AG08396 (cell line): ENCODE data around the gene MOAP1.
A peak's percentile ranks its signal among the peaks of the same experiment; 100 is the strongest.
"Not testable (repeated sequence)": the region's sequence is repeated elsewhere in the genome, so short reads cannot be mapped to it uniquely, and the experiment has no call there.

Source experiments
- DNase-seq: peaks from one replicate; pipeline ENCODE4 v3.0.0; 2012; ENCODE audit warnings: low spot score, mixed read lengths

MOAP1 gene

GRCh38 chr14:93146119-93146518 lies 38.6 kb downstream of the MOAP1 start:
- no peak for DNase-seq

DNA sequence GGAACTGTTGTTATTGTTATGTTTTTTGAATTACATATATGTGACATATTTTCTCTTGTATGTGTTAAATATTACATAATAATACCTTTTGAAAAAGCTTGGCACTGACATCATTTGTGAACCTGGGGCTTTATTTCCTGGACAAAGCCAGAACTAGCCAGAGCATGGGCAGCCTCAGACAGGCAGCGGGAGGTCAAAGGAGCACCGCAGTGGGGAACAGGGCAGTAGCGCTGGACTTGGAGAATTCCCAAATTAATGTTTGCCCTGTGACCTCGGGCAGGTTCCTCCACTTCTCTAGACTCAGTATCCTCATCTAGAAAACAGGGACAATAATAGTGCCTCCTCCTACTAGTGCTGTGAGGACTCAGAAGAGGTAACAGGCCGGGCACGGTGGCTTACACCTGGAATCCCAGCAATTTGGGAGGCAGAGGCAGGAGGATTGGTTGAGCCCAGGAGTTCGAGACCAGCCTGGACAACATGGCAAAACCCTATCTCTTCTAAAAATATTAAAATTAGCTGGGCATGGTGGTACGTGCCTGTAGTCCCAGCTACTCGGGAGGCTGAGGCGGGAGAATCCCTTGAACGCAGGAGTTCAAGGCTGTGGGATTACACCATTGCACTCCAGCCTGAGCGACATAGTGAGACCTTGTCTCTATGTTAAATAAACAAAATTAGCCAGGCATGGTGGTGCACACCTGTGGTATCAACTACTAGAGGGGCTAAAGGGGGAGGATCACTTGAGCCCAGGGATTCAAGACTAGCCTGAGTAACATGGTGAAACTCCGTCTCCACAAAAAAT lies 41.6 kb downstream of the MOAP1 start:
- no peak for DNase-seq

DNA sequence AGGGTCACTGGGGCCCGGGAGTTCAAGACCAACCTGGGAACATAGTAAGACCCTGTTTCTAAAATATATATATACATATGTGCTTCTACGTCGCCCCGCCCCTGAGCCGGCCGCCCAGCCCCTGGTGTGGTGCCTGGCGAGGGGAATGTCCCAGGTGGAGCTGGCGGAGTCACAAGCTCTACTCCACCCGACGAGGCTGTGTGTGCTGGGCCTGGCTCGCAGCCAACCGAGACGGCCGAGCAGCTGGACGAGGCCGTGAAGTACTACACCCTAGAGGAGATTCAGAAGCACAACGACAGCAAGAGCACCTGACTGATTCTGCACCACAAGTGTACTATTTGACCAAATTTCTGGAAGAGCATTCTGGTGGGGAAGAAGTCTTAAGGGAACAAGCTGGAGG lies 46.8 kb downstream of the MOAP1 start:
- peak; percentile 22 for DNase-seq

- not testable (repeated sequence) for DNase-seq
These were observed 48.2 kb downstream of the MOAP1 start for GRCh38 chr14:93136508-93136907.

GRCh38 chr14:93136009-93136408 lies 48.7 kb downstream of the MOAP1 start:
- DNase-seq: no peak

DNA sequence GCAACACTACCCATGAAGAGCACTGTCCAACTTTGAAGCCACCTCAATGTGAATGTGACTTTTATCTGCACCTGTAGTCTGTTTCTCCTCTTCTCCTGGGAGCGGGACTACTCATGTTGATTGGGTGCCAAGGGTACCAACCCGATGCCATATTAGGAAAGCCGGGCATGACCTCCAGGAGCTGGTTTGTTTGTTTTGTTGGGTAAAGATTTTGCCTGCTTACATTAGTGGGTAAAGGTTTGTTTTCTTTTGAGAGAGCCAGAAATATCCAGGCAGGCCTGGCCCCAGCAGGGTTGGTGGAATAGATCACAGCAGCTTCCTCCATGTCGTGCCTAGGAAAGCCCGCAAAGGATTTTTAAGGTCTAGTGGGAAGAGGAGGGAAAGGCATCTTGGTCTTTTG lies 49.3 kb downstream of the MOAP1 start:
- no peak for DNase-seq

GRCh38 chr14:93133464-93133863 lies 51.2 kb downstream of the MOAP1 start:
- DNase-seq: peak; percentile 16

- peak; percentile 62 for DNase-seq
These were observed 52.1 kb downstream of the MOAP1 start for GRCh38 chr14:93132472-93133065.
